Measurements from ENCODE around the gene ATP5F1E.

Gene ATP5F1E

GRCh38 chr20:59032023-59032712, at the start of gene ATP5F1E:
Gene ATP5F1E (minus strand): TSS chr20:59032335. CDS start chr20:59032251, 84 bp downstream.
- peak; percentile 89 to 96 for DNase-seq

GRCh38 chr20:59081036-59081435, 48.9 kb upstream of the ATP5F1E start:
- no peak for DNase-seq

- no peak for DNase-seq
These were observed 46.1 kb upstream of the ATP5F1E start for GRCh38 chr20:59078231-59078630.

GRCh38 chr20:59077705-59078104, 45.6 kb upstream of the ATP5F1E start:
- DNase-seq = no peak

- no peak for DNase-seq
These were observed 43.9 kb upstream of the ATP5F1E start for GRCh38 chr20:59075934-59076508.

- no peak for DNase-seq
These were observed 42.3 kb upstream of the ATP5F1E start for GRCh38 chr20:59074456-59074855.

GRCh38 chr20:59073582-59073981, 41.4 kb upstream of the ATP5F1E start:
- DNase-seq = no peak

GRCh38 chr20:59071216-59071615, 39.1 kb upstream of the ATP5F1E start:
- no peak for DNase-seq

GRCh38 chr20:59069026-59069425, 36.9 kb upstream of the ATP5F1E start:
- no peak for DNase-seq

- no peak for DNase-seq
These were observed 36.4 kb upstream of the ATP5F1E start for GRCh38 chr20:59068534-59068933.

GRCh38 chr20:59064214-59064722, 32.1 kb upstream of the ATP5F1E start:
- no peak for DNase-seq

GRCh38 chr20:59063358-59064213, 31.5 kb upstream of the ATP5F1E start:
- DNase-seq = no peak

GRCh38 chr20:59062081-59062480, 29.9 kb upstream of the ATP5F1E start:
- DNase-seq = no peak

- DNase-seq = no peak
These were observed 23.2 kb upstream of the ATP5F1E start for GRCh38 chr20:59055302-59055701.

- DNase-seq = no peak
These were observed 19.6 kb upstream of the ATP5F1E start for GRCh38 chr20:59051666-59052185.

GRCh38 chr20:59050437-59050836, 18.3 kb upstream of the ATP5F1E start:
- no peak for DNase-seq

- no peak for DNase-seq
These were observed 16.5 kb upstream of the ATP5F1E start for GRCh38 chr20:59048681-59049030.

GRCh38 chr20:59047938-59048680, 16.0 kb upstream of the ATP5F1E start:
- DNase-seq = no peak

- no peak for DNase-seq
These were observed 14.7 kb upstream of the ATP5F1E start for GRCh38 chr20:59046862-59047261.

GRCh38 chr20:59044796-59045195, 12.7 kb upstream of the ATP5F1E start:
- DNase-seq = no peak

GRCh38 chr20:59044295-59044694, 12.2 kb upstream of the ATP5F1E start:
- no peak for DNase-seq

GRCh38 chr20:59043698-59044097, 11.6 kb upstream of the ATP5F1E start:
- no peak for DNase-seq

All from NCI-H446 (cell line).